ENCODE results near the gene DDX41. TPM values are rescaled to one million over a fixed set of nuclear protein-coding genes. Genes with fewer than 3 reads are reported as not detected.

Gene DDX41
- total RNA-seq, 4 donors from 2014 or later: 85.3 to 139 (median 105) TPM

DNA sequence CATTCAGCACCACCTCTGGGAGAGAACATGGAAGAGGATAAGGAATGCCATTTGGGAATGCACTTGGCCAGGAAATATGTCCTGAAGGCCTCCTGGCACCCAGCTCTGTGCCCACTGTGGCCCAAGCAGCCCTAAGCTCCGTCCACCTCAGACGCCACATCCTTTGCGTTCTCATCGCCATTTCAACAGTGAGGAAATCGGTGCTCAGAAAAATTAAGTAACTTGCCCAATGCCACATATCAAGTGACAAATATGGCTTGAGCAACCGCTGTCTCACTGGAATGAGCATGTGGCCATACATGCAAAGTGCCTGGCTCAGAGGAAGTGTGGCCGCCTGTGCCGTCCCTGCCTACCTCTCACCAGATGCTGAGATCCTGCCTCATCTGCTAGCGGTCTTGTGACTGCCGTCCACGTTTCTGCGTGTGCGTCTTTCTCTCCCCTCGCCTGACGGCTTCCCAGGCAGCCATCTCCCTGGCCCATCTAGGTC lies 6.2 kb downstream of the DDX41 start:
- Histone ChIP-seq H3K4me3 (no peak overlapping the region), H3K4me1 (peaks cover 3 to 30% (median 6%) of the 10 kb centered on the region in 4 donors), H3K36me3 (peaks cover 2 to 59% (median 13%) of the 10 kb centered on the region in 3 donors), H3K9me3 (no peaks in the 10 kb centered on the region), H3K27me3 (no peaks in the 10 kb centered on the region), H3K27ac (peak overlapping the region in 2 of 4 donors; percentile 69 to 71)
- DNase-seq (ENCODE audit: low spot score in 2 of 2): no peak
- TF ChIP-seq EP300 (IDR thresholded peaks at IDR 0.05): no peak
- TF ChIP-seq, protein P1, sequence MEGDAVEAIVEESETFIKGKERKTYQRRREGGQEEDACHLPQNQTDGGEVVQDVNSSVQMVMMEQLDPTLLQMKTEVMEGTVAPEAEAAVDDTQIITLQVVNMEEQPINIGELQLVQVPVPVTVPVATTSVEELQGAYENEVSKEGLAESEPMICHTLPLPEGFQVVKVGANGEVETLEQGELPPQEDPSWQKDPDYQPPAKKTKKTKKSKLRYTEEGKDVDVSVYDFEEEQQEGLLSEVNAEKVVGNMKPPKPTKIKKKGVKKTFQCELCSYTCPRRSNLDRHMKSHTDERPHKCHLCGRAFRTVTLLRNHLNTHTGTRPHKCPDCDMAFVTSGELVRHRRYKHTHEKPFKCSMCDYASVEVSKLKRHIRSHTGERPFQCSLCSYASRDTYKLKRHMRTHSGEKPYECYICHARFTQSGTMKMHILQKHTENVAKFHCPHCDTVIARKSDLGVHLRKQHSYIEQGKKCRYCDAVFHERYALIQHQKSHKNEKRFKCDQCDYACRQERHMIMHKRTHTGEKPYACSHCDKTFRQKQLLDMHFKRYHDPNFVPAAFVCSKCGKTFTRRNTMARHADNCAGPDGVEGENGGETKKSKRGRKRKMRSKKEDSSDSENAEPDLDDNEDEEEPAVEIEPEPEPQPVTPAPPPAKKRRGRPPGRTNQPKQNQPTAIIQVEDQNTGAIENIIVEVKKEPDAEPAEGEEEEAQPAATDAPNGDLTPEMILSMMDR (IDR thresholded peaks at IDR 0.05): no peak
- TF ChIP-seq POLR2A (IDR thresholded peaks at IDR 0.05): no peak
- WGBS, 2 donors: 85 to 93% methylated on average over 15 of the region's 15 CpGs

DNA sequence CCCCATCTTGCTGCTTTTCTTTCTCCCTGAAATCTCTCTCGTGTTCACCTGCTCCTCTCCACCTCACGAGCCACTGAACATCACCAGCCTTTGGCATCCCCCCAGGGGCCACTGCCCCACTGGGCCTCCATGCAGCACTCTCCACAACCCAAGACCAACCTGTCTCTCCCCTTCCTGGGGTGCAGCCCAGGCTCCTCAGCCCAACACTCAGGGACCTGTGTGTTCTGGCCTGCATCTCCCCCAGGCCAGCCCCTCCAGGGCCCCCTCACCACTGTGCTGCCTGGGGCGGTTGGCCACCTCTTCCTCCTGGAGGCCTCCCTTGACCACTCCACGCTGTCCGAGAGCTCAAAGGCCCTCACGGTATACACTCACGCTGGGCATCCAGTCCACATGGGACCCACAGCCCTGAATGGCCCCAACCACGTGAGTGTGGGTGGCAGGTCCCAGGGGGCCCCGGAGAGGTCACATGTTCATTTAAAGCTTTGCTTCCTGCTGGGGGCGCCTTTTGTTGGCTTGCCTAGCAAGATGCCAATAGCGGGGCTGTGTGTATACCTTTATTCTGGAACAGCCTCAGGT lies 6.7 kb downstream of the DDX41 start:
- no peaks in the 10 kb centered on the region for H3K27me3 ChIP-seq
- TF ChIP-seq, protein P1 (IDR thresholded peaks at IDR 0.05): no peak
- TF ChIP-seq EP300 (IDR thresholded peaks at IDR 0.05) (no peak), POLR2A (IDR thresholded peaks at IDR 0.05) (no peak)
- 59 to 68% methylated on average over 10 to 11 of the region's 11 CpGs for WGBS, 2 donors
- H3K36me3 ChIP-seq: peaks cover 2 to 58% (median 13%) of the 10 kb centered on the region in 3 donors
- H3K4me3 ChIP-seq: peak overlapping the region in 3 of 4 donors; percentile 22 to 45 (median 37)
- H3K4me1 ChIP-seq: peaks cover 0 to 25% (median 2%) of the 10 kb centered on the region in 4 donors
- H3K9me3 ChIP-seq: no peaks in the 10 kb centered on the region
- no peak for DNase-seq (ENCODE audit: low spot score in 2 of 2)
- H3K27ac ChIP-seq: peak overlapping the region in 3 of 4 donors; percentile 63 to 71 (median 68)

DNA sequence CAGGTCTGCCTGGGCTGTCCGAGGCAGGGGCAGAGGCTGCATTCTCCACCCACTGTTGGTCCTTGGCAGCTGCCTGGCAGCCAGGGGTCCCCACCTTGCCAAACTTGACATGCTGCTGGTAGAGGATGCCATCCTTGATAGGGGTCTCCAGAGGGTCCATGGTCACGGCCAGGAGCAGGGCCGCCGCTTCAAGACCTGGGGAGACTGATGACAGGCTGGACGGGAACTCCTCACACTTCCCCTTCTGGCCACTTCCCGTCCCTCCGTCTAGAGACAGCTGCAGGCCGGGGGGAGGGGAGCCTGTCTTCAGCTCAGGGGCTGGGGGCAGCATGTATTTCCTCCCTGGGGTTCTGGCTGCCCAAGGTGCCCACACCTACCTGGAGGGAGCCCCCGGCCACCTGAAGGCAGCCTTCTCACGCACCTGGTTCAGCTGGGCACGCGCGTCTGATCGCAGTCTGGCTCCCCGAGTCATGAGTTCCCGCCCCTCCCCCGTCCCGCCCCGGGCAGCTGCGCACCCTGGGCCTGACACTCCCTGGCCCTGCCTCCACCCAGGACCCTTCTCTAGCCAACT lies 7.3 kb downstream of the DDX41 start, which contains the start of gene DOK3:
DOK3 (minus strand) TSS at position 446 of the 571 bp plus-strand sequence; CDS start at position 160, 286 bp downstream.
- no peak for DNase-seq (ENCODE audit: low spot score in 2 of 2)
- peak within 1 kb of the TSS in 3 of 4 donors; percentile 63 to 71 (median 68) for H3K27ac ChIP-seq

DNA sequence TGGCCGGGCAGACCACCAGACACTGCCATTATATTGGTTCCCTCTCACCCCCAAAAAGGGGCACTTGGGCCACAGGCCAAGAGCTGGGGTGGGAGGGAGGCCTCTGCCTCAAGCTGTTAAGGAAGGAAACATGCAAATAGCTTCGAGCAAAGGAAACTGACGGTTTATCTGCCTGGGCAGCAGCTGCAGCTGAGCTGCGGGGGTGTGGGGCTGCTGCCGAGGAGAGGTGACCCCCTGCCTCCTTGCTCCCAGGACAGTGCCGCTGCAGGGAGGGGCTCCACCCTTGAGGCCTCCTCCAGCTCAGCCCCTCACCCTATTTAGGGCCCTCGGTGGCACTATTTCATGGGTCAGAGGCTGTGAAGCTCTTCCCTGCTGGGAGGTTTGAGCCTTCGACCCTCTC lies 7.9 kb downstream of the DDX41 start:
- TF ChIP-seq, protein P1 (IDR thresholded peaks at IDR 0.05): no peak
- TF ChIP-seq EP300 (IDR thresholded peaks at IDR 0.05): no peak
- no peak for TF ChIP-seq POLR2A (IDR thresholded peaks at IDR 0.05)
- Histone ChIP-seq H3K36me3 (peaks cover 3 to 58% (median 13%) of the 10 kb centered on the region in 3 donors), H3K4me3 (peak overlapping the region; percentile 20 to 45 (median 30)), H3K9me3 (no peaks in the 10 kb centered on the region), H3K4me1 (peaks cover 0 to 16% (median 2%) of the 10 kb centered on the region in 4 donors), H3K27ac (peak overlapping the region in 3 of 4 donors; percentile 63 to 71 (median 68)), H3K27me3 (no peaks in the 10 kb centered on the region)
- 49 to 59% methylated on average over 8 of the region's 8 CpGs for WGBS, 2 donors
- DNase-seq (ENCODE audit: low spot score in 2 of 2): no peak

More for the DNA sequence above, 7.3 kb downstream of the DDX41 start, which contains the start of gene DOK3:
- H3K4me3 ChIP-seq: peak within 1 kb of the TSS; percentile 20 to 45 (median 30)
- TF ChIP-seq POLR2A (IDR thresholded peaks at IDR 0.05) (no peak), EP300 (IDR thresholded peaks at IDR 0.05) (no peak)
- TF ChIP-seq, protein P1 (IDR thresholded peaks at IDR 0.05): no peak
- 40 to 45% methylated on average over 13 to 14 of the region's 20 CpGs for WGBS, 2 donors
- H3K36me3 ChIP-seq: peaks cover 2 to 58% (median 13%) of the 10 kb centered on the region in 3 donors
- H3K4me1 ChIP-seq: peaks cover 0 to 18% (median 2%) of the 10 kb centered on the region in 4 donors
- no peaks in the 10 kb centered on the region for H3K9me3 ChIP-seq
- no peaks in the 10 kb centered on the region for H3K27me3 ChIP-seq

DNA sequence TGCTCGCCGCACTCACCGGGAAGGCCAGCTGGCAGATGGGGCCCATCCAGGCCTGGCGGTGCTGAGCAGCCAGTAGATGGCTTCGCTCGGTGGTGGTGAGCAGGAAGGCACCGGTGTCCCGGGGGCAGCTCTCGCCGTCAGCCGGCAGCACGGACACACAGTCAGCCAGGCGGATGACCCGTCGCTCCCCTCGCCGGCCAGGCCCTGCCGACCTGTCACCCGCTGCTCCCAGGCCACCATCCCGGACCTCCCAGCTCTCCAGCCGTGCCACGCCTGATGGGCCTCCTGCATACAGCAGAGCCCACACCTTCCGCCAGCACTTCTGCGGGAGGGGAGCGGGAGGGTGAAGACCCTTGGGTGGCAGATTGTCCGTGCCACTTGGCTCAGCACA lies 8.5 kb downstream of the DDX41 start:
- 85 to 87% methylated on average over 7 to 22 of the region's 26 CpGs for WGBS, 2 donors
- Histone ChIP-seq H3K27ac (peak overlapping the region in 1 of 4 donors; percentile 71), H3K36me3 (peaks cover 2 to 54% (median 13%) of the 10 kb centered on the region in 3 donors), H3K4me1 (peaks cover 0 to 16% (median 2%) of the 10 kb centered on the region in 4 donors), H3K9me3 (no peaks in the 10 kb centered on the region), H3K27me3 (no peaks in the 10 kb centered on the region), H3K4me3 (peak overlapping the region in 3 of 4 donors; percentile 22 to 45 (median 37))
- DNase-seq (ENCODE audit: low spot score in 2 of 2): no peak
- no peak for TF ChIP-seq POLR2A (IDR thresholded peaks at IDR 0.05)
- TF ChIP-seq, protein P1 (IDR thresholded peaks at IDR 0.05): no peak

All from tibial nerve (tissue), 4 donors.